Colonic mucosa (tissue), 4 donors: ENCODE measurements around the gene RASGRP3. TPM values are rescaled to one million over a fixed set of nuclear protein-coding genes. Genes with fewer than 3 reads are reported as not detected.

Experiments
- DNase-seq: peaks from one replicate; pipeline ENCODE4 v3.0.0-alpha.2; 2020
- H3K27ac ChIP-seq: fragments of 200-600 bp; one replicate; pipeline ENCODE4 v1.8.0; 2021
- H3K27me3 ChIP-seq: fragments of 200-600 bp; one replicate; pipeline ENCODE4 v1.8.0; 2021
- H3K36me3 ChIP-seq: fragments of 200-600 bp; one replicate; pipeline ENCODE4 v1.8.0; 2021
- H3K4me1 ChIP-seq: fragments of 200-600 bp; one replicate; pipeline ENCODE4 v1.8.0; 2021; ENCODE audit warnings: mild to moderate bottlenecking
- H3K4me3 ChIP-seq: fragments of 200-600 bp; one replicate; pipeline ENCODE4 v1.8.0; 2021
- H3K9ac ChIP-seq, 2 donors: one replicate each; pipeline ENCODE4 v1.7.0; 2013; ENCODE audit warnings: control low read depth in 2 of 2, low read depth in 2 of 2, low read length in 2 of 2
- H3K9me3 ChIP-seq: fragments of 200-600 bp; one replicate; pipeline ENCODE4 v1.8.0; 2021
- intact Hi-C: fragments of 100-400 bp; cut with DNase I; formaldehyde crosslinking; loops from one replicate; pipeline ENCODE4 v1.14.1; 2022
- total RNA-seq, 2 donors: library from RNA; stranded (reverse); fragmentation: NEBNext Ultra II Directional in 1 of 2; extraction: Animal tissue kit (Norgen Biotek cat#: 25700) in 1 of 2; gene quantifications; one replicate each; pipeline ENCODE4 v1.2.1, GENCODE V29; 2021
- TF ChIP-seq, protein P1 (sequence below): fragments of 200-600 bp; IDR thresholded peaks from one replicate; pipeline ENCODE4 v1.8.0; 2022; ENCODE audit warnings: antibody characterized with exemption, mild to moderate bottlenecking
- donor health status: healthy.
- donor health status: DM: no; HTN: no; CAD: no.
- donor health status: DM: no; HTN: no; CAD: no.

RASGRP3 gene
- total RNA-seq, 2 donors from 2014 or later, result 3.6 to 3.9 TPM

- no peaks in the 10 kb centered on the region for H3K36me3 ChIP-seq
- no peaks in the 10 kb centered on the region for H3K9me3 ChIP-seq
- DNase-seq, result no peak
- intact Hi-C loops, result no loop called here
- peak overlapping the region; percentile 33 for H3K4me3 ChIP-seq
- no peaks in the 10 kb centered on the region for H3K27me3 ChIP-seq
- peak overlapping the region in 1 of 2 donors; percentile 87 for H3K9ac ChIP-seq
- no peaks in the 10 kb centered on the region for H3K4me1 ChIP-seq
- TF ChIP-seq, protein P1, sequence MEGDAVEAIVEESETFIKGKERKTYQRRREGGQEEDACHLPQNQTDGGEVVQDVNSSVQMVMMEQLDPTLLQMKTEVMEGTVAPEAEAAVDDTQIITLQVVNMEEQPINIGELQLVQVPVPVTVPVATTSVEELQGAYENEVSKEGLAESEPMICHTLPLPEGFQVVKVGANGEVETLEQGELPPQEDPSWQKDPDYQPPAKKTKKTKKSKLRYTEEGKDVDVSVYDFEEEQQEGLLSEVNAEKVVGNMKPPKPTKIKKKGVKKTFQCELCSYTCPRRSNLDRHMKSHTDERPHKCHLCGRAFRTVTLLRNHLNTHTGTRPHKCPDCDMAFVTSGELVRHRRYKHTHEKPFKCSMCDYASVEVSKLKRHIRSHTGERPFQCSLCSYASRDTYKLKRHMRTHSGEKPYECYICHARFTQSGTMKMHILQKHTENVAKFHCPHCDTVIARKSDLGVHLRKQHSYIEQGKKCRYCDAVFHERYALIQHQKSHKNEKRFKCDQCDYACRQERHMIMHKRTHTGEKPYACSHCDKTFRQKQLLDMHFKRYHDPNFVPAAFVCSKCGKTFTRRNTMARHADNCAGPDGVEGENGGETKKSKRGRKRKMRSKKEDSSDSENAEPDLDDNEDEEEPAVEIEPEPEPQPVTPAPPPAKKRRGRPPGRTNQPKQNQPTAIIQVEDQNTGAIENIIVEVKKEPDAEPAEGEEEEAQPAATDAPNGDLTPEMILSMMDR, result no peak
- peak overlapping the region; percentile 28 for H3K27ac ChIP-seq
Measured at GRCh38 chr2:33476793-33477190, 343 bp downstream of the RASGRP3 start.

GRCh38 chr2:33477473-33478468 is 1.3 kb downstream of the RASGRP3 start:
- Histone ChIP-seq H3K9me3 (no peaks in the 10 kb centered on the region), H3K9ac (peak overlapping the region; percentile 27), H3K4me3 (no peak overlapping the region), H3K4me1 (no peaks in the 10 kb centered on the region), H3K27ac (peak overlapping the region; percentile 28), H3K27me3 (no peaks in the 10 kb centered on the region), H3K36me3 (no peaks in the 10 kb centered on the region)
- DNase-seq, result peak; percentile 26
- intact Hi-C loops, result no loop called here
- TF ChIP-seq, protein P1, result no peak

DNA sequence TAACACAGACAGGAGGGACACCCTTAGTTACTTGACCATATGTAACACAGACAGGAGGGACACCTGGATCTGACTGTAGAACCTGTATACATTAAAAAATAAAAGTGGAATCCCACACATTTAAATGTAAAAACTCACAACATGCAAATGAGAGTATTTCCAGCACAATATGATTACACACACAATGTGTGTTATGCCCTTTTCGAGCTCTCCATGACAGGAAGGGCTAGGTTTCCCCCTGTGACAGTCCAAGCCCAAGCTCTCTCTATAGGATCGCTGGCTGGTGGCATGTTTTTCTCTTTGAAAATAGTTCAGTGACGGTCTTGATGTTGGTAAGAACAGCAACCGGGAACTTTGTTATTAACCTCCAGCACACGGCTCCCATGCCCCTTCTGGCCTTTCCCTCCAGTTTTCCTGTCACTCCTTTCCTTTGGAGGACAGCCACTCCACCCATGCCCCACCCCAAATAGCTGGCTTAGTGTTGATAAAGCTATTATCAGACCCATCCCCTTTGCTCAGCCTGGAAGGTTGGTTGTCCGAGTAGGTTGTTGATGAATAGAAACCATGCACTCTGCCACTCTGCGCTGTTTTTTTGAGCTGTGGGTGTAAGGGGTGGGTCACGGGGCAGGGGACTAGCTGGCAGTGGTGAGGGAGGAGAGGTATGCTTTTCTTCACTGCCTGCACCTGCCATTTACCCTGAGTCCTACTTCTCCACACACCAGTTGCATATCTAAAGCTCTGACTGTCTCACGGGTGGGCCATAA is 2.7 kb downstream of the RASGRP3 start:
- H3K27ac ChIP-seq, result no peak overlapping the region
- TF ChIP-seq, protein P1, result no peak
- H3K36me3 ChIP-seq, result no peaks in the 10 kb centered on the region
- H3K4me3 ChIP-seq, result no peak overlapping the region
- intact Hi-C loops, result no loop called here
- H3K9me3 ChIP-seq, result no peaks in the 10 kb centered on the region
- peak overlapping the region in 1 of 2 donors; percentile 15 for H3K9ac ChIP-seq
- no peaks in the 10 kb centered on the region for H3K4me1 ChIP-seq
- no peak for DNase-seq
- no peaks in the 10 kb centered on the region for H3K27me3 ChIP-seq

GRCh38 chr2:33482518-33482917 is 6.1 kb downstream of the RASGRP3 start:
- TF ChIP-seq, protein P1, result no peak
- intact Hi-C loops, result no loop called here

GRCh38 chr2:33484042-33484621 is 7.7 kb downstream of the RASGRP3 start:
- Histone ChIP-seq H3K36me3 (no peaks in the 10 kb centered on the region), H3K9ac (no peak overlapping the region), H3K4me1 (no peaks in the 10 kb centered on the region), H3K27ac (no peak overlapping the region), H3K9me3 (no peaks in the 10 kb centered on the region), H3K27me3 (no peaks in the 10 kb centered on the region), H3K4me3 (no peak overlapping the region)
- intact Hi-C loops, result no loop called here
- DNase-seq, result no peak
- TF ChIP-seq, protein P1, result no peak

More at GRCh38 chr2:33482518-33482917, 6.1 kb downstream of the RASGRP3 start:
- Histone ChIP-seq H3K4me3 (no peak overlapping the region), H3K27me3 (no peaks in the 10 kb centered on the region), H3K9me3 (no peaks in the 10 kb centered on the region), H3K27ac (no peak overlapping the region), H3K36me3 (no peaks in the 10 kb centered on the region), H3K9ac (no peak overlapping the region), H3K4me1 (no peaks in the 10 kb centered on the region)
- no peak for DNase-seq
